Measurements from ENCODE around the gene IL23R.

DNA sequence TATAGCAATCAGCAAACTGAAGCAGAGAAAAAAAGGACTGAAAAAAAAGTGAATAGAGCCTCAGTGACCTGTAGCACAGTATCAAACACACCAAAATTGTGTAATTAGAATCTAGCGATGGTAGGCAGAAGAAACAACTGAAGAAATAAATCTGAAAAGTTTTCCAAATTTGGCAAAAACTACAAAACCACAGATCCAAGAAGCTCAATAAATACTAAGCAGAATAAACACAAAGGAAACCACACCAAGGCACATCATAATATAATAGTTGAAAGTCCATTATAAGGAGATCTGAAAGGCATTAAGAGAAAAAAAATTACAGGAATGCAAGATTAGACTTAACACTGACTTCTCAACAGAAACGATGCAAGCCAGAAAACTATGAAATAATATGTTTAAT lies 134.3 kb downstream of the IL23R start:
- TF ChIP-seq, protein P1, sequence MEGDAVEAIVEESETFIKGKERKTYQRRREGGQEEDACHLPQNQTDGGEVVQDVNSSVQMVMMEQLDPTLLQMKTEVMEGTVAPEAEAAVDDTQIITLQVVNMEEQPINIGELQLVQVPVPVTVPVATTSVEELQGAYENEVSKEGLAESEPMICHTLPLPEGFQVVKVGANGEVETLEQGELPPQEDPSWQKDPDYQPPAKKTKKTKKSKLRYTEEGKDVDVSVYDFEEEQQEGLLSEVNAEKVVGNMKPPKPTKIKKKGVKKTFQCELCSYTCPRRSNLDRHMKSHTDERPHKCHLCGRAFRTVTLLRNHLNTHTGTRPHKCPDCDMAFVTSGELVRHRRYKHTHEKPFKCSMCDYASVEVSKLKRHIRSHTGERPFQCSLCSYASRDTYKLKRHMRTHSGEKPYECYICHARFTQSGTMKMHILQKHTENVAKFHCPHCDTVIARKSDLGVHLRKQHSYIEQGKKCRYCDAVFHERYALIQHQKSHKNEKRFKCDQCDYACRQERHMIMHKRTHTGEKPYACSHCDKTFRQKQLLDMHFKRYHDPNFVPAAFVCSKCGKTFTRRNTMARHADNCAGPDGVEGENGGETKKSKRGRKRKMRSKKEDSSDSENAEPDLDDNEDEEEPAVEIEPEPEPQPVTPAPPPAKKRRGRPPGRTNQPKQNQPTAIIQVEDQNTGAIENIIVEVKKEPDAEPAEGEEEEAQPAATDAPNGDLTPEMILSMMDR (IDR thresholded peaks at IDR 0.05 in 8 of 11, conservative IDR thresholded peaks at IDR 0.05 in 3 of 11): no peak
- TF ChIP-seq POLR2A (IDR thresholded peaks at IDR 0.05): no peak

Measured in spleen (tissue), 7 donors.